NK-92 treated with Interleukin-12 subunit alpha and Interleukin-12 subunit beta, amount 100 ng/mL, for 24 hours (cell line): ENCODE data around the gene NTMT1.
"Not testable (repeated sequence)": the region's sequence is repeated elsewhere in the genome, so short reads cannot be mapped to it uniquely, and the experiment has no call there.

Experiments used
- DNase-seq: peaks from one replicate; lab custom pipeline; 2025; lab: John Stamatoyannopoulos, UW

Gene NTMT1

GRCh38 chr9:129626079-129626624 lies at the start of gene NTMT1:
Gene NTMT1, plus strand, starts transcription at chr9:129626163. Its CDS starts 6,541 bp downstream, at chr9:129632704.
- peak; percentile 71 for DNase-seq

- no peak for DNase-seq
Observed at GRCh38 chr9:129576546-129577543, 49.1 kb upstream of the NTMT1 start.

GRCh38 chr9:129579294-129579693 lies 46.7 kb upstream of the NTMT1 start:
- DNase-seq: no peak

- no peak for DNase-seq
Observed at GRCh38 chr9:129580211-129580915, 45.6 kb upstream of the NTMT1 start.

GRCh38 chr9:129581505-129582189 lies 44.3 kb upstream of the NTMT1 start:
- DNase-seq: no peak

GRCh38 chr9:129582855-129583254 lies 43.1 kb upstream of the NTMT1 start:
- DNase-seq: no peak

GRCh38 chr9:129583308-129584038 lies 42.5 kb upstream of the NTMT1 start:
- DNase-seq: no peak

- peak; percentile 13 for DNase-seq
Observed at GRCh38 chr9:129584136-129584535, 41.8 kb upstream of the NTMT1 start.

GRCh38 chr9:129585352-129585751 lies 40.6 kb upstream of the NTMT1 start:
- no peak for DNase-seq

GRCh38 chr9:129586245-129586644 lies 39.7 kb upstream of the NTMT1 start:
- DNase-seq: no peak

GRCh38 chr9:129586685-129587084 lies 39.3 kb upstream of the NTMT1 start:
- DNase-seq: no peak

GRCh38 chr9:129587487-129588262 lies 38.3 kb upstream of the NTMT1 start:
- DNase-seq: no peak

GRCh38 chr9:129590466-129590865 lies 35.5 kb upstream of the NTMT1 start:
- DNase-seq: no peak

- no peak for DNase-seq
Observed at GRCh38 chr9:129591916-129592315, 34.0 kb upstream of the NTMT1 start.

GRCh38 chr9:129592790-129593189 lies 33.2 kb upstream of the NTMT1 start:
- DNase-seq: not testable (repeated sequence)

- no peak for DNase-seq
Observed at GRCh38 chr9:129594632-129595031, 31.3 kb upstream of the NTMT1 start.

- DNase-seq: no peak
Observed at GRCh38 chr9:129595311-129595741, 30.6 kb upstream of the NTMT1 start.

GRCh38 chr9:129595903-129596540 lies 29.9 kb upstream of the NTMT1 start:
- no peak for DNase-seq

- DNase-seq: no peak
Observed at GRCh38 chr9:129596541-129597331, 29.2 kb upstream of the NTMT1 start.
